ENCODE measurements around the gene C22orf39.
"Not testable (repeated sequence)": the region's sequence is repeated elsewhere in the genome, so short reads cannot be mapped to it uniquely, and the experiment has no call there.

The C22orf39 gene

GRCh38 chr22:19453718-19454117 lies 6.2 kb upstream of the C22orf39 start:
- DNase-seq (ENCODE audit: low spot score): no peak

GRCh38 chr22:19451570-19451969 lies 4.1 kb upstream of the C22orf39 start:
- DNase-seq (ENCODE audit: low spot score): no peak

DNA sequence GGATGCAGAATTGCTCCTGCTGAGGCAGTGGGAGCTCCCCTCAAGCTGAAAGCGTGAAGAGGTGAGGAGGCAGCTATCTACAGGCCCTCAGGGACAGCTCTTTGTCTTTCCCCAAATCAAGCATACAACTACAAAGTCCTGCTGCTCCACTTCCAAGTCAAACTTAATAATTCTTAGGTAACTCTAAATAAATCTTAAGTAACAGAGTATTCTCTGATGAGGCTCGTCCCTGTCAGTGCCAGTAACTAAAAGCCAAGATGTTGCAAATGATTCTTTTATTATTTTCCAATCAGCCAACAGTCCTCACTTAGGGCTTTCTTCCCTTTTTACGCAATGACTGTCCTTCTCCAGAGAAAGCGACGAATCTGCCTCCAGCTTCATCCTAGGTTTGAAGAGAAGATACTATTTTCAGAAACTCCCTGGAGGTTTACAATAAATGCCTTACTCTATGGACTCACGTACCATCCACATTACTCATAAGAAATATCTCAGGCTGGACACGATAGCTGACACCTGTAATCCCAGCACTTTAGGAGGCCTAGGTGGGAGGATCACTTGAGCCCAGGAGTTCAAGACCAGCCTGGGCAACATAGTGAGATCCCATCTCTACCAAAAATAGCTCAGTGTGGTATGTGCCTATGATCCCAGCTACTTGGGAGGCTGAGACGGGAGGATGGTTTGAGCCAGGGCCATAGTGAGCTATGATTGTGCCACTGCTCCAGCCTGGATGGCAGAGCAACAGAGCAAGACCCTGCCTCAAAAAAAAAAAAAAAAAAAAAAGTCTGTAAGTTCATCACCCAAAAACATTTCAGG lies 3.1 kb upstream of the C22orf39 start:
- no peak for DNase-seq (ENCODE audit: low spot score)

DNA sequence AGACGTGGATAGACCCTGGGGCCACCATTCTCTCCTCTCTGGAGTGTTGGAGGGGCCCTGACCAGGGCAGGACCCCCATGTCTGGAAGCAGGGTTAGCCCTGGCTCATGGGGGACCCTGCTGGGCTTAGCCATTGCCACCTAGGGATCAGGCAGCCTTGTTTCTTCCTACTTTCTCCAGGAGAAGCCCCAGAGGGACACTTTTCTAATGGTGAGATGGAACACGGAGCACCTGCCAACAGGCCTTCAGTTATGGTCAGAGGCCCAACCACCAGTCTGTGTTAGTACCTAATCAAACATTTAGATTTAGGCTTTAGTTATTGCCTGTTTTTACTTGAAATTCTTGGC lies 1.9 kb upstream of the C22orf39 start:
- no peak for DNase-seq (ENCODE audit: low spot score)

- DNase-seq (ENCODE audit: low spot score): no peak
These were observed 1.4 kb upstream of the C22orf39 start for GRCh38 chr22:19448739-19449421.

DNA sequence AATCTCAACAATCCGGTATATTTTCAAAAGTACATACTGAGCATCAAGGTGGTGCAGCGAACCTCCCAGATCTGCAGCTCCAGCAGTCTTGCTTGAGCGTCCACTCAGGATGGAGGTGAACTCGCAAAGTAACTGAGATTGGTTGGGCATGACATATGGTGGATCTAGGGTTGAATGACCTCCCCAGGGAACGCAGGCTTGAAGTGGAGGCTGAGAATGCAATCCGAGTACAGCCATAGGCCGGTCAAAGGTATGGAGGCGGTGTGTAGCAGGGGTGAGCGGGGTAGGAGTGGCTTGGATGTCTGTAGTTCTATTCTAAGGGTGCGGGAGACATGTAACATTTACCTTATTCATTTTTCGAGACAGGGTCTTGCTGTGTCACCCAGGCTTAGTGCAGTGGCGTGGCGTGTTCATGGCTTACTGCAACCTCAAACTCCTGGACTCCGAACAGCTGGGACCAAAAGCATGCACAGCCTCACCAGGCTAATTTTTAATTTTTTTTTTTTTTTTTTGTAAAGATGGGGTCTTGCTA lies 631 bp upstream of the C22orf39 start:
- peak; percentile 64 for DNase-seq (ENCODE audit: low spot score)

GRCh38 chr22:19446603-19447329 lies 745 bp downstream of the C22orf39 start:
- DNase-seq (ENCODE audit: low spot score): no peak

GRCh38 chr22:19445279-19445982 lies 2.1 kb downstream of the C22orf39 start:
- DNase-seq (ENCODE audit: low spot score): not testable (repeated sequence)

- no peak for DNase-seq (ENCODE audit: low spot score)
These were observed 3.8 kb downstream of the C22orf39 start for GRCh38 chr22:19443544-19444211.

DNA sequence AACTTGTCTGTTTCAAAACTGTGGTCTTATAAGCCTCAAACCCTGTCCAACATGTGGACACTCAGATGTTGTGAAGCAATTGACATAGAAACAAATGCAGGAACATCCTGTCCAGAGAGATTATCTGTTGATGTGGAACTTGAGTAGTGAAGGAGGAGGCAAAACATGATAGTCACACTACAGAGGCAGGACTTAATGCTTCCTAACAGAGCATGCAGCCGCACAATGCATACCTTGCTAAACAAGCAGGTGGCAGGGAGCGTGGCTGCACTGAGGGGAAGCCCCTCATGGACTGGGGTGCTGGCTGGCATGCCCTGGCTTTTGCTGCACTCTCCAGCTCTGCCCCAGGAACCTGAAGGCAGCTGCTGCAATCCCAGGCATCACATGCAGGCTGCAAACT lies 5.3 kb downstream of the C22orf39 start:
- no peak for DNase-seq (ENCODE audit: low spot score)

GRCh38 chr22:19440411-19441195 lies 6.9 kb downstream of the C22orf39 start:
- DNase-seq (ENCODE audit: low spot score): no peak

GRCh38 chr22:19438298-19438697 lies 9.2 kb downstream of the C22orf39 start:
- no peak for DNase-seq (ENCODE audit: low spot score)

DNA sequence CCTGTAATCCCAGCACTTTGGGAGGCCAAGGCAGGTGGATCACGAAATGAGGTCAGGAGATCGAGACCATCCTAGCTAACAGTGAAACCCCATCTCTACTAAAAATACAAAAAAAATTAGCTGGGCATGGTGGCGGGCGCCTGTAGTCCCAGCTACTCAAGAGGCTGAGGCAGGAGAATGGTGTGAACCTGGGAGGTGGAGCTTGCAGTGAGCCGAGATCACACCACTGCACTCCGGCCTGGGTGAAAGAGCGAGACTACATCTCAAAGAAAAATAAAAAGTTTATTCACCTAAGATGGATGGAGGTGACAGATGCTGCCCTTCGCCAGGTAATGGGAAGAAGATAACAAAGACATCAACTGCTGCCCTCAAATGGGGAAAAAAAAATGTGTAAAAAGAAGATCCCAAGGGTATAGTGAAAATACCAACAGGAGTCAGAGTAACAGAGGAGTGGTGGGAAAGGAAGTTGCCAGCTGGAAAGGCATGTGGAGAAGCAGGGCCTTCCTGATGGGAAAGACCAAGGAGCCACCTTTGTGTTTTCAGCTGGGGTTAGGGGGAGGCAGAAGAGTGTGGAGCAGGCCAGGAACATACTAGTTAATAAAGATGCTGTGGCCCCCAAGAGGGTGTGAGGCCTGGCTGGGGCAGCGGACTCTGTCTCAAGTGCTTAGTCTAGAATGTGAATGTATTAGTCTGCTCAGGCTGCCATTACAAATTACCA lies 10.9 kb downstream of the C22orf39 start:
- not testable (repeated sequence) for DNase-seq (ENCODE audit: low spot score)

GRCh38 chr22:19434829-19435580 lies 12.5 kb downstream of the C22orf39 start:
- no peak for DNase-seq (ENCODE audit: low spot score)

- no peak for DNase-seq (ENCODE audit: low spot score)
These were observed 13.1 kb downstream of the C22orf39 start for GRCh38 chr22:19434401-19434800.

- peak; percentile 92 for DNase-seq (ENCODE audit: low spot score)
These were observed 15.2 kb downstream of the C22orf39 start, which contains the start of gene MRPL40 for GRCh38 chr22:19432133-19432851. TSS of gene MRPL40 (plus strand) at chr22:19432545. CDS start at chr22:19432555, 10 bp downstream.

DNA sequence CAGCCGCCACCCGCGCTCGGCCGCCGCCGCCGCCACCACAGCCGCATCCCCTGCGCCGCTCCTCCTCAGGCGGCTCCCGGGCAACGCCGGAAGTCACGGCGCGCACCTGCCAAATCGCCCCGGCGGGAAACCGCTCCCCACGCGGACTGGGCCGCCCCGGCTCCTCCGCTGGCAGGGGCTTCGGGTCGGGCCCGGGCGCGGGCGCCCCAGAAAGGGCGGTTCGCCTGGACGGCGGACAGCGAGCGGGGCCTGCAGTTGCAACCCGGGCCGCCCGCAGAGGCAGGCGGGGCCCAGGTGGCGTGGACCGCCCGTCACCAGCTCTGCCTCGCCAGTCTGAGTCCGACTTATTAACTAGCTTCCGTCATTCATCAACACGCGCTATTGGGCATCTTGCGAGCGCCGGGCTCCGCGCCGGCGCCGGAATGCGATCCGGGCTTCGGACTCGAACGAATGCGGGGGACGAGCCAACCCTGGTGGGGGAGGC lies 15.8 kb downstream of the C22orf39 start, which contains the start of gene HIRA:
Gene HIRA (minus strand): TSS at position 85 of the 484 bp plus-strand sequence. CDS start 257 bp downstream, outside the sequence.
- peak; percentile 92 for DNase-seq (ENCODE audit: low spot score)

All from ecto neural progenitor cell (in vitro differentiated cells).